HepG2 (cell line): Measurements from ENCODE around the gene CLCNKA. TPM values are rescaled to one million over a fixed set of nuclear protein-coding genes. Genes with fewer than 3 reads are reported as not detected.
A peak's percentile ranks its signal among the peaks of the same experiment; 100 is the strongest.

Experiments used
- ATAC-seq: fragments of 200-7000 bp; cut with Tn5 transposase; 3 replicates; pipeline ENCODE4 v1.9.1; 2020; ENCODE audit warnings: mild to moderate bottlenecking, moderate library complexity
- BruUV-seq: library from RNA; stranded (reverse); fragments of 400-500 nt; replicated peaks from 2 replicates; lab custom pipeline; 2021; lab: Mats Ljungman, UMichigan
- CTCF ChIA-PET: fragments of 300-600 bp; formaldehyde crosslinking; extraction: SDS; loops from one replicate; lab custom pipeline; 2021; ENCODE audit warnings: low total read pairs, inconsistent platforms, low intra/inter-chr PET ratio; lab: Yijun Ruan, JAX
- POLR2A ChIA-PET: fragments of 350-600 bp; sonication (Branson Sonifier 250); formaldehyde crosslinking; loops from one replicate; lab custom pipeline; 2020; ENCODE audit warnings: antibody characterized with exemption, inconsistent platforms; lab: Yijun Ruan, JAX
- DNase-seq: peaks from one replicate; pipeline ENCODE4 v3.0.0-alpha.2; 2015; ENCODE audit warnings: low spot score
- FAIRE-seq: peaks from 3 replicates; lab custom pipeline; 2011; peaks lifted over from hg19 to GRCh38; lab: Jason Lieb, UNC
- H2AFZ ChIP-seq: one replicate; pipeline ENCODE4 v1.6.1; 2011; ENCODE audit warnings: low read length, inconsistent platforms
- H3K27ac ChIP-seq: fragments of 300-600 bp; 3 replicates; pipeline ENCODE4 v1.8.0; 2011; ENCODE audit warnings: mixed run types, mild to moderate bottlenecking, mixed read lengths, low read length, inconsistent platforms; ENCODE audit not compliant: insufficient read depth; ENCODE audit errors: extremely low read length
- H3K27me3 ChIP-seq, 2 experiments: fragments of 200-600 bp in 1 of 2; 2 replicates in 1 of 2; 3 replicates in 1 of 2; pipeline versions ENCODE4 v1.6.0 to v1.8.0; 2011; ENCODE audit warnings: low read length in 2 of 2, mild to moderate bottlenecking in 2 of 2, moderate library complexity in 2 of 2, inconsistent platforms in 1 of 2; ENCODE audit not compliant: insufficient read depth in 2 of 2, control insufficient read depth in 1 of 2
- H3K36me3 ChIP-seq, 2 experiments: fragments of 200-600 bp in 1 of 2; replicated peaks in 1 of 2; 2 replicates in 1 of 2; 3 replicates in 1 of 2; pipeline versions ENCODE4 v1.5.1 to v1.8.0; 2011; ENCODE audit warnings: low read length in 2 of 2, inconsistent platforms in 1 of 2; ENCODE audit not compliant: insufficient read depth in 2 of 2, control insufficient read depth in 1 of 2
- H3K4me1 ChIP-seq: 2 replicates; pipeline ENCODE4 v1.5.1; 2012; ENCODE audit warnings: low read length, inconsistent platforms; ENCODE audit not compliant: insufficient read depth
- H3K4me2 ChIP-seq: 2 replicates; pipeline ENCODE4 v1.6.0; 2011; ENCODE audit warnings: low read depth, low read length, inconsistent platforms
- H3K4me3 ChIP-seq, 3 experiments: fragments of 200-600 bp in 1 of 3; sonication (generic), shearing (Covaris generic) in 1 of 3; replicated peaks in 1 of 3; 2 replicates each; pipeline ENCODE4 v1.5.1; 2011 to 2016; ENCODE audit warnings: low read length in 3 of 3, inconsistent platforms in 2 of 3, low read depth in 2 of 3, mild to moderate bottlenecking in 2 of 3, control low read depth in 1 of 3, mixed read lengths in 1 of 3; ENCODE audit not compliant: insufficient read depth in 1 of 3
- H3K79me2 ChIP-seq: one replicate; pipeline ENCODE4 v1.6.1; 2011; ENCODE audit warnings: low read length, inconsistent platforms; ENCODE audit not compliant: insufficient read depth
- H3K9ac ChIP-seq: 2 replicates; pipeline ENCODE4 v1.6.0; 2011; ENCODE audit warnings: mild to moderate bottlenecking, low read depth, low read length, inconsistent platforms; ENCODE audit not compliant: insufficient read depth
- H3K9me3 ChIP-seq: 2 replicates; pipeline ENCODE4 v1.5.1; 2012; ENCODE audit warnings: mild to moderate bottlenecking, low read length
- H4K20me1 ChIP-seq: 2 replicates; pipeline ENCODE4 v1.6.0; 2011; ENCODE audit warnings: inconsistent platforms, mild to moderate bottlenecking, low read length, moderate library complexity; ENCODE audit not compliant: insufficient read depth
- CEBPB ChIP-seq: IDR thresholded peaks from 2 replicates; pipeline ENCODE4 v1.6.1; 2011; ENCODE audit warnings: low read depth, low read length, improper control_type of control experiment, borderline replicate concordance
- NRL ChIP-seq: sonication (generic); formaldehyde crosslinking; IDR thresholded peaks from 2 replicates; pipeline ENCODE4 v1.5.0; 2020; ENCODE audit warnings: missing genetic modification reagents, mild to moderate bottlenecking, moderate library complexity, borderline replicate concordance
- SAP130 ChIP-seq: IDR thresholded peaks from 2 replicates; pipeline ENCODE4 v1.6.1; 2016; ENCODE audit warnings: low read depth
- SIN3B ChIP-seq: fragments of 150-350 bp; IDR thresholded peaks from 2 replicates; pipeline ENCODE4 v1.6.1; 2014; ENCODE audit warnings: low read length
- ZFP36 ChIP-seq: fragments of 150-350 bp; IDR thresholded peaks from 2 replicates; pipeline ENCODE4 v1.6.1; 2018; ENCODE audit warnings: borderline replicate concordance, low read length, low read depth; ENCODE audit not compliant: partially characterized antibody
- ZFP90 ChIP-seq: sonication (generic); formaldehyde crosslinking; IDR thresholded peaks from 2 replicates; pipeline ENCODE4 v1.8.0; 2022; ENCODE audit warnings: missing genetic modification reagents, mild to moderate bottlenecking, inconsistent platforms, borderline replicate concordance
- ZMYM2 ChIP-seq: sonication (generic); formaldehyde crosslinking; IDR thresholded peaks from 2 replicates; pipeline ENCODE4 v1.8.0; 2022; ENCODE audit warnings: mild to moderate bottlenecking, missing genetic modification reagents
- ZNF569 ChIP-seq: sonication (generic); formaldehyde crosslinking; IDR thresholded peaks from 2 replicates; pipeline ENCODE4 v1.5.0; 2020; ENCODE audit warnings: mild to moderate bottlenecking, missing genetic modification reagents, moderate library complexity, borderline replicate concordance
- ZNF672 ChIP-seq: sonication (generic); formaldehyde crosslinking; IDR thresholded peaks from 2 replicates; pipeline ENCODE4 v1.8.1; 2022; ENCODE audit warnings: missing genetic modification reagents
- ZNF768 ChIP-seq: sonication (generic); formaldehyde crosslinking; IDR thresholded peaks from 2 replicates; pipeline ENCODE4 v1.4.0; 2020; ENCODE audit warnings: missing genetic modification reagents
- WGBS: methylation state at CpG from one replicate; pipeline ENCODE4 v1.1.6; 2017; ENCODE audit warnings: low lambda C conversion rate; 5-methylcytosine and 5-hydroxymethylcytosine counted together
- in situ Hi-C: cut with HindIII; loops from 2 replicates; pipeline ENCODE4 v1.10.0; 2017; ENCODE audit warnings: low pct_unique_long_range_greater_than_20kb; ENCODE audit not compliant: extremely low pct_ligation_motif_present
- intact Hi-C: fragments of 100-400 bp; cut with micrococcal nuclease; formaldehyde crosslinking; loops from one replicate; pipeline ENCODE4 v1.10.0; 2022; ENCODE audit not compliant: unreplicated experiment
- polyA plus RNA-seq, 8 experiments: library from polyadenylated mRNA; depleted of rRNA in 3 of 8; stranded (reverse) in 7 of 8; unstranded in 1 of 8; fragments of >200 nt; fragmentation: Illumina TruSeq in 4 of 8; extraction: Trizol in 4 of 8; gene quantifications; 2 replicates each; pipeline versions ENCODE4 v1.2.1 to v1.2.3, GENCODE V29; 2011 to 2016; ENCODE audit warnings: low read depth in 4 of 8, missing spikeins in 1 of 8, mixed read lengths in 1 of 8; ENCODE audit not compliant: insufficient read depth in 1 of 8
- total RNA-seq, 5 experiments: library from RNA; depleted of rRNA; stranded (reverse); fragments of >200 nt; fragmentation: Illumina TruSeq; extraction: Trizol; gene quantifications; 2 replicates each; pipeline ENCODE4 v1.2.3, GENCODE V29; 2016; ENCODE audit warnings: low read depth in 1 of 5

CLCNKA gene
- total and polyA plus RNA-seq, 2 of the 13 experiments (the other 11 are each of a cell fraction or from before 2014, with no cell fraction given): 0.03 TPM; not detected in 1

DNA sequence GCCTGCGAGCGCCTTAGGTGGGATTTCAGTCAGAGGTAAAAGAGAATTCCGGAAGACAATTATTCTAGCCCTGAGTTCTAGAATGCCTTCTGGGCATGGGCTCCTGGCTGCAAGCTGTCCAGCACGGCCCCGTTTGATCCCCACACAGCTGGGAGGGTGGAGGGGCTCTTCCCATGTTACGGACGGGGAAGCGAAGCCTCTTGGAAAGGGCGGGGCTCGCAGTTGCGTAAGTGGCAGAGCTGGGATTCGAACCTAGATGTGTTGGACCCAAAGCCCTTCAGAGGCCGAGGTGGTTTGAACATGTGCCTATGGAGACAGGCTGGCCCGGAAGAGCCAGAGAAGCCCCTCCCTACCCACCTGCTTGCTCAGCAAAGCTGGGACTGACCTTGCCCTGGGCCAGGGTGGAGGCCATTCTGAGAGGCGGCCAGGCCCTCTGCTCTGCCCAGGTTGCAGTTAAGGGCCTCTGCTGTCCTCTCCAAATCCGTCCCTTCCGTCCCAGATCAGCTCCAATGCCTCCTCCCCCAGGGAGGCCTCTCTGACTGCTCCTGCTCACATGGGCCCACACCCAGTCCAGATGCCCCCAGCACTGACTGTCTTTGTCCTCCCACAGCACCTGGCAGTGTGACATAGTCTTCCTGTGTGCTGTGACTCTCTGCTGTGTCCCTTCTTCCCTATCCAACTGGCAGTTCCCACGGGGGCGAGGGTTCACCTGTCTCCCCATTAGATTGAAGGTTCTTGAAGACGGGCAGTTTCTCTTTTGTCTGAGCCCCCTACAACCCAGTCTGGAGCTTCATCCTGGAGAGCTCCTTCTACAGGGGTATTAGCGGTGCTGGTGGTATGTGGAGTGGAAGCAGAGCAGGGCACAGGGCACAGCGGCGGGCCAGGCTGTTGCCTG is 2.8 kb upstream of the CLCNKA start:
- in situ Hi-C loops: no loop called here
- 0 out of 2 replicates have a peak, but pooled peaks have one; percentile 5 for TF ChIP-seq SAP130
- TF ChIP-seq ZNF768 (CRISPR knock-in tag): peak; percentile 47; the same call in 1 of the 2 replicates
- no peak for TF ChIP-seq ZNF569
- TF ChIP-seq NRL: 0 out of 2 replicates have a peak, but pooled peaks have one; percentile 53
- TF ChIP-seq ZFP36: peak; percentile 74
- peak; percentile 45; the same call in 1 of the 2 replicates for TF ChIP-seq CEBPB
- POLR2A ChIA-PET: no interaction called here
- DNase-seq (no peak), FAIRE-seq (no peak), ATAC-seq (no peak)
- no peaks in the 10 kb centered on the region for H3K9me3 ChIP-seq
- CTCF ChIA-PET: no interaction called here
- WGBS: 36% methylated on average over 9 of the region's 23 CpGs
- H3K4me2 ChIP-seq: peak overlapping the region; percentile 73; the same call in 1 of the 2 replicates
- H3K4me1 ChIP-seq: peaks cover 65% of the 10 kb centered on the region
- intact Hi-C loops: no loop called here
- no peaks in the 10 kb centered on the region for H3K79me2 ChIP-seq
- BruUV-seq: no TSS peak
- peaks cover 12 to 91% of the 10 kb centered on the region in 2 experiments; a peak in 4 of 5 replicates for H3K27me3 ChIP-seq
- peak overlapping the region in 1 of 3 experiments; percentile 35; a peak in 1 of 6 replicates for H3K4me3 ChIP-seq
- H2AFZ ChIP-seq: no peak overlapping the region
- no peak overlapping the region for H3K27ac ChIP-seq
- no peaks in the 10 kb centered on the region for H3K36me3 ChIP-seq
- H3K9ac ChIP-seq: no peak overlapping the region
- H4K20me1 ChIP-seq: no peaks in the 10 kb centered on the region

DNA sequence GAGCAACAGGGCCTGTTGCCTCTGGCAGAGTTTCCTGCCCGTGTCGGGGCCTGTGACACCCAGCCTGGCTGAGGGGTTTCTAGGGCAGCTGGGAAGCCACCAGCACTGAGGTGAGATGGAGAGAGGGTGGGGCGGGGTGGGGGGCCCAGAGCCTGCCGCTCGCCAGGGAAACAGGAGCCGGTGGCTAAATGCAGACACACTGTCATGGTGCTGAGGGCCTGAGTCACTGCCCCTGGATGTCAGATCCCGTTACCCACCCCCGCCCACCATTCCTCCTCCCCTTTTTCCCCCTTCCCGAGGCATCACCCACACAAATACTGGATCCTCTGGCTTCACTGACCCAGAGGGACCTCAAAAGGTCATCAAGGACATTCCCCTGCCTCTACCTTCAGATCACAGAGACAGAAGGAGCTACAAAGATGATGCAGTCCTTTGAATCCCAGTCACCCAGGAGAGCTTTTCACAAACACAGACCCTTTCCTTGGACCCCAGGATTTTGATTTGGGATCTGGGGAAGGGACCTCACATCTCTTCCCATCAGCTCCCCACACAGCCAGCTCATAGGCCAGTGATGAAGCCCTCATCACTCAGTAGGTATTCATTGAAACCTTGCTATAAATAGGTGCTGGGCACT is 2.1 kb upstream of the CLCNKA start:
- ATAC-seq: no peak
- intact Hi-C loops: no loop called here
- no peak overlapping the region for H3K9ac ChIP-seq
- H2AFZ ChIP-seq: no peak overlapping the region
- H3K9me3 ChIP-seq: no peaks in the 10 kb centered on the region
- no peaks in the 10 kb centered on the region for H3K36me3 ChIP-seq
- H4K20me1 ChIP-seq: no peaks in the 10 kb centered on the region
- peaks cover 12 to 85% of the 10 kb centered on the region in 2 experiments; a peak in 4 of 5 replicates for H3K27me3 ChIP-seq
- H3K4me2 ChIP-seq: 0 out of 2 replicates have a peak overlapping the region, but pooled peaks have one; percentile 73
- no peak for FAIRE-seq
- POLR2A ChIA-PET: no interaction called here
- no peak overlapping the region for H3K4me3 ChIP-seq
- no peak for TF ChIP-seq ZMYM2 (CRISPR knock-in tag)
- no peak for TF ChIP-seq SIN3B
- no peak for TF ChIP-seq ZFP90 (CRISPR knock-in tag)
- peak; percentile 49; the same call in 1 of the 2 replicates for TF ChIP-seq ZNF672 (CRISPR knock-in tag)
- 0% methylated on average over 3 of the region's 9 CpGs for WGBS
- CTCF ChIA-PET: no interaction called here
- no peak overlapping the region for H3K27ac ChIP-seq
- peaks cover 57% of the 10 kb centered on the region for H3K4me1 ChIP-seq
- DNase-seq: no peak
- BruUV-seq: no TSS peak
- H3K79me2 ChIP-seq: no peaks in the 10 kb centered on the region
- in situ Hi-C loops: no loop called here
